Measurements from ENCODE around the gene GRK5.

Gene GRK5

DNA sequence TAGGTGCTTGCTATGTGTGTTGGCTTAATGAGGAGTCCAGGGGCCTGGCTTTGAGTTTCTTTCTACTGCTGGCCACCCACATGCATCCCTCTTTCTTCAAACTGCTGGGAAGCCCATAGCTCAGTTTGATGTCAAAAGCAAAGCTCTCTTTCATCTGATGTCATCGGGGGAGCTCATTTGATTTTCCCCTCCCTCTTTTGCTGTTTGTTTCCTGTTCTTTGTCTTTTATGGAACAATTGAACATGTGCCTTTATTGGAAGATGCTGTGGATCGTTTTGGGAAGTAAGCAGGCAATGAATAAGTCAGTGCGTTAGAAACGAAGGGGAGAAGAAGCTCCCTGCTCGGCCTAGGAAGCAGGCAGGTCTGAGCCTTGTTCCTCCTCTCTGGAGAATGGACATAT is 140.7 kb downstream of the GRK5 start:
- H3K4me3 ChIP-seq (ENCODE audit: low read length): no peak overlapping the region
- no peaks in the 10 kb centered on the region for H3K27me3 ChIP-seq (replicated peaks; ENCODE audit: insufficient read depth, low read length)
- H3F3A ChIP-seq (ENCODE audit: insufficient read depth, low read length): no peaks in the 10 kb centered on the region
- DNase-seq: no peak
- H3K9me2 ChIP-seq (replicated peaks; ENCODE audit: insufficient read depth, low read length): no peaks in the 10 kb centered on the region
- no peak overlapping the region for H3K4me2 ChIP-seq (ENCODE audit: low read depth, low read length)
- no peak overlapping the region for H3K9ac ChIP-seq (ENCODE audit: low read length)
- no peak for TF ChIP-seq EZH2 (optimal IDR thresholded peaks at IDR 0.05; ENCODE audit: low read depth, low read length)
- TF ChIP-seq, protein P1, sequence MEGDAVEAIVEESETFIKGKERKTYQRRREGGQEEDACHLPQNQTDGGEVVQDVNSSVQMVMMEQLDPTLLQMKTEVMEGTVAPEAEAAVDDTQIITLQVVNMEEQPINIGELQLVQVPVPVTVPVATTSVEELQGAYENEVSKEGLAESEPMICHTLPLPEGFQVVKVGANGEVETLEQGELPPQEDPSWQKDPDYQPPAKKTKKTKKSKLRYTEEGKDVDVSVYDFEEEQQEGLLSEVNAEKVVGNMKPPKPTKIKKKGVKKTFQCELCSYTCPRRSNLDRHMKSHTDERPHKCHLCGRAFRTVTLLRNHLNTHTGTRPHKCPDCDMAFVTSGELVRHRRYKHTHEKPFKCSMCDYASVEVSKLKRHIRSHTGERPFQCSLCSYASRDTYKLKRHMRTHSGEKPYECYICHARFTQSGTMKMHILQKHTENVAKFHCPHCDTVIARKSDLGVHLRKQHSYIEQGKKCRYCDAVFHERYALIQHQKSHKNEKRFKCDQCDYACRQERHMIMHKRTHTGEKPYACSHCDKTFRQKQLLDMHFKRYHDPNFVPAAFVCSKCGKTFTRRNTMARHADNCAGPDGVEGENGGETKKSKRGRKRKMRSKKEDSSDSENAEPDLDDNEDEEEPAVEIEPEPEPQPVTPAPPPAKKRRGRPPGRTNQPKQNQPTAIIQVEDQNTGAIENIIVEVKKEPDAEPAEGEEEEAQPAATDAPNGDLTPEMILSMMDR (IDR thresholded peaks at IDR 0.05; ENCODE audit: low read length): no peak
- no peak for TF ChIP-seq EZH2phosphoT487 (IDR thresholded peaks at IDR 0.05; ENCODE audit: low read length)
- H3K27ac ChIP-seq (ENCODE audit: low read length): no peak overlapping the region
- peaks cover 93% of the 10 kb centered on the region for H3K79me2 ChIP-seq (ENCODE audit: low read length)
- H4K20me1 ChIP-seq (ENCODE audit: insufficient read depth, low read length): 0 out of 2 replicates have a peak, but pooled peaks cover 4% of the 10 kb centered on the region
- H3K9me3 ChIP-seq (replicated peaks; ENCODE audit: insufficient read depth, low read length): no peaks in the 10 kb centered on the region
- H2AFZ ChIP-seq (ENCODE audit: low read length): no peak overlapping the region
- peaks cover 8% of the 10 kb centered on the region for H3K4me1 ChIP-seq (ENCODE audit: low read length)
- peaks cover 11% of the 10 kb centered on the region; the same call in 1 of the 2 replicates for H3K36me3 ChIP-seq (replicated peaks; ENCODE audit: insufficient read depth, low read length)

DNA sequence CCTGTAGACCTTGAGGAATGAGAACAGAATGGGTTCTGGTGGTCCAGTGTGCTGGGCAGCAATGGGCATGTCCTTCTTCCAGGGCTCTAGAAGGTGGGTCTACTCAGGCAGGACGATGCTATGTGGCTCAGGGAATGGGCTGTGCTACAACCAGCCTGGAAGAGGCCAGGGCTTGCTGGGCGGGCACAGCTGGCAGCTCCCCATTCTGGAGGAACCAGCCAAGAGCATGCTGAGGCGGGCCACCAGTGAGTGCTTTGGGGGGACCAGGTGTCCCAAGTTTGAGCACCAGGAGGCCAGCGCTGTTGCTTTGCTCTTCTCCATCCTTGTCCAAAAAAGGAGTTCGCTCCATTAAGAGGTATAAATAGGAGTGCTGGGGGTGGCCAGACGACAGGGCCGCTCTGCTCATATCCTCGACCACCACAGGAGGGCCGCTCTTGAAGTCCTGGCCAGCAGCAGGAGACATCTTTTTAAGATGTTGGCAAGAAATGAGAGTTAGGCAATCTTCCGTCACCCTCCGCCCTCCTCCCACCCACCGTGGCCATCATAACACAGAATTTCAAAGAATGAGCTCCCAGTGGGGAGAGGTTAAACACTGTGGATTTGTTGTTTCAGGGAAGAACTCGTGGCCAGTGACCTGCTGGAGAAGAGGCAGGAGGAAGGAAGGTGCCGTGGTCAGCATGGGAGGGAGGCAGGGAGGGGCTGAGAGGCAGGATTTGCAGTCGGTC is 141.3 kb downstream of the GRK5 start:
- TF ChIP-seq EZH2phosphoT487 (IDR thresholded peaks at IDR 0.05; ENCODE audit: low read length): no peak
- TF ChIP-seq, protein P1 (IDR thresholded peaks at IDR 0.05; ENCODE audit: low read length): no peak
- TF ChIP-seq EZH2 (optimal IDR thresholded peaks at IDR 0.05; ENCODE audit: low read depth, low read length): no peak
- no peaks in the 10 kb centered on the region for H3K27me3 ChIP-seq (replicated peaks; ENCODE audit: insufficient read depth, low read length)
- H3K9me2 ChIP-seq (replicated peaks; ENCODE audit: insufficient read depth, low read length): no peaks in the 10 kb centered on the region

DNA sequence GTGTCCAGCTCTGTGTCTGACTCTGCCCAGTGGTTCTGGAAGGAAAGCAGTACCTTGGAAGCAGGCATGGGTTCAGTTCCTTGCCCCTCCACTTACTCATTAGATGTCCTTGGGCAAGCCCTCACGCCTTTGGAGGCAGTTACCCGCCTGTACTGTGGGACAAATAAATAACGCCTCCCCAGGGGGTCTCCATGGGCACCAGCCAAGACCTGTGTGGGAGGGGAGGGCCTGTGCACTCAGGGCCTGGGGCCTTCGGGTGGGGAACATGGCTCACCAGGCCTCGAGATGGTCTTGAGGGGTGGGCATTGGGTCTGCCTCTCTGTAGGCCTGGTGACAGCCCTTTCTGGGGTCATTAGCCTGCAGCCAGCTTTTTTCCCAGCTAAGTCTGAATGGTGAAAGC is 142.0 kb downstream of the GRK5 start:
- no peak overlapping the region for H3K27ac ChIP-seq (ENCODE audit: low read length)
- H3K79me2 ChIP-seq (ENCODE audit: low read length): peaks cover 93% of the 10 kb centered on the region
- no peak for DNase-seq
- H3K4me3 ChIP-seq (ENCODE audit: low read length): no peak overlapping the region
- H3F3A ChIP-seq (ENCODE audit: insufficient read depth, low read length): no peaks in the 10 kb centered on the region
- H3K9ac ChIP-seq (ENCODE audit: low read length): no peak overlapping the region
- H3K4me2 ChIP-seq (ENCODE audit: low read depth, low read length): no peak overlapping the region
- 0 out of 2 replicates have a peak, but pooled peaks cover 4% of the 10 kb centered on the region for H4K20me1 ChIP-seq (ENCODE audit: insufficient read depth, low read length)
- peaks cover 11% of the 10 kb centered on the region; the same call in 1 of the 2 replicates for H3K36me3 ChIP-seq (replicated peaks; ENCODE audit: insufficient read depth, low read length)
- peaks cover 14% of the 10 kb centered on the region for H3K4me1 ChIP-seq (ENCODE audit: low read length)
- no peak for TF ChIP-seq EZH2phosphoT487 (IDR thresholded peaks at IDR 0.05; ENCODE audit: low read length)
- TF ChIP-seq EZH2 (optimal IDR thresholded peaks at IDR 0.05; ENCODE audit: low read depth, low read length): no peak
- TF ChIP-seq, protein P1 (IDR thresholded peaks at IDR 0.05; ENCODE audit: low read length): no peak
- no peaks in the 10 kb centered on the region for H3K27me3 ChIP-seq (replicated peaks; ENCODE audit: insufficient read depth, low read length)
- no peaks in the 10 kb centered on the region for H3K9me3 ChIP-seq (replicated peaks; ENCODE audit: insufficient read depth, low read length)
- no peaks in the 10 kb centered on the region for H3K9me2 ChIP-seq (replicated peaks; ENCODE audit: insufficient read depth, low read length)
- no peak overlapping the region for H2AFZ ChIP-seq (ENCODE audit: low read length)

More for the DNA sequence above, 141.3 kb downstream of the GRK5 start:
- Histone ChIP-seq H4K20me1 (ENCODE audit: insufficient read depth, low read length) (0 out of 2 replicates have a peak, but pooled peaks cover 4% of the 10 kb centered on the region), H3K27ac (ENCODE audit: low read length) (no peak overlapping the region), H3K36me3 (replicated peaks; ENCODE audit: insufficient read depth, low read length) (peaks cover 11% of the 10 kb centered on the region; the same call in 1 of the 2 replicates), H3K79me2 (ENCODE audit: low read length) (peaks cover 92% of the 10 kb centered on the region), H3K9ac (ENCODE audit: low read length) (no peak overlapping the region), H3F3A (ENCODE audit: insufficient read depth, low read length) (no peaks in the 10 kb centered on the region), H3K4me2 (ENCODE audit: low read depth, low read length) (no peak overlapping the region), H3K4me3 (ENCODE audit: low read length) (no peak overlapping the region), H3K4me1 (ENCODE audit: low read length) (peaks cover 13% of the 10 kb centered on the region), H2AFZ (ENCODE audit: low read length) (no peak overlapping the region), H3K9me3 (replicated peaks; ENCODE audit: insufficient read depth, low read length) (no peaks in the 10 kb centered on the region)
- DNase-seq: no peak

Measured in MM.1S (cell line).